RWPE1 (cell line): Measurements from ENCODE around the gene CLIC6.

Source experiments
- CTCF ChIA-PET: fragments of 350-600 bp; sonication (Branson Sonifier 250); formaldehyde crosslinking; extraction: SDS; loops from one replicate; lab custom pipeline; 2021; lab: Yijun Ruan, JAX
- POLR2A ChIA-PET: fragments of 400-600 bp; formaldehyde crosslinking; extraction: SDS; loops from one replicate; lab custom pipeline; 2020; ENCODE audit warnings: antibody characterized with exemption; ENCODE audit not compliant: low non-redundant PET; lab: Yijun Ruan, JAX
- DNase-seq: peaks from one replicate; pipeline ENCODE4 v3.0.0; 2012; ENCODE audit warnings: low spot score
- H3K27ac ChIP-seq: fragments of 450-650 bp; 2 replicates; pipeline ENCODE4 v1.5.1; 2017
- TF ChIP-seq, protein P1 (sequence below): fragments of 450-650 bp; conservative IDR thresholded peaks from 2 replicates; pipeline ENCODE4 v1.5.1; 2017; ENCODE audit warnings: low read depth, mild to moderate bottlenecking

The CLIC6 gene

GRCh38 chr21:34670220-34670961 is 1.6 kb downstream of the CLIC6 start:
- ChIA-PET POLR2A (no interaction called here), CTCF (interaction anchor here (0.7 to 1.1 kb wide), 2 partner anchors 22 to 74 kb away, joined by 3 to 6 read pairs; no protein-coding TSS in a partner anchor)
- TF ChIP-seq, protein P1, sequence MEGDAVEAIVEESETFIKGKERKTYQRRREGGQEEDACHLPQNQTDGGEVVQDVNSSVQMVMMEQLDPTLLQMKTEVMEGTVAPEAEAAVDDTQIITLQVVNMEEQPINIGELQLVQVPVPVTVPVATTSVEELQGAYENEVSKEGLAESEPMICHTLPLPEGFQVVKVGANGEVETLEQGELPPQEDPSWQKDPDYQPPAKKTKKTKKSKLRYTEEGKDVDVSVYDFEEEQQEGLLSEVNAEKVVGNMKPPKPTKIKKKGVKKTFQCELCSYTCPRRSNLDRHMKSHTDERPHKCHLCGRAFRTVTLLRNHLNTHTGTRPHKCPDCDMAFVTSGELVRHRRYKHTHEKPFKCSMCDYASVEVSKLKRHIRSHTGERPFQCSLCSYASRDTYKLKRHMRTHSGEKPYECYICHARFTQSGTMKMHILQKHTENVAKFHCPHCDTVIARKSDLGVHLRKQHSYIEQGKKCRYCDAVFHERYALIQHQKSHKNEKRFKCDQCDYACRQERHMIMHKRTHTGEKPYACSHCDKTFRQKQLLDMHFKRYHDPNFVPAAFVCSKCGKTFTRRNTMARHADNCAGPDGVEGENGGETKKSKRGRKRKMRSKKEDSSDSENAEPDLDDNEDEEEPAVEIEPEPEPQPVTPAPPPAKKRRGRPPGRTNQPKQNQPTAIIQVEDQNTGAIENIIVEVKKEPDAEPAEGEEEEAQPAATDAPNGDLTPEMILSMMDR = no peak
- DNase-seq = no peak
- H3K27ac ChIP-seq = no peak overlapping the region

DNA sequence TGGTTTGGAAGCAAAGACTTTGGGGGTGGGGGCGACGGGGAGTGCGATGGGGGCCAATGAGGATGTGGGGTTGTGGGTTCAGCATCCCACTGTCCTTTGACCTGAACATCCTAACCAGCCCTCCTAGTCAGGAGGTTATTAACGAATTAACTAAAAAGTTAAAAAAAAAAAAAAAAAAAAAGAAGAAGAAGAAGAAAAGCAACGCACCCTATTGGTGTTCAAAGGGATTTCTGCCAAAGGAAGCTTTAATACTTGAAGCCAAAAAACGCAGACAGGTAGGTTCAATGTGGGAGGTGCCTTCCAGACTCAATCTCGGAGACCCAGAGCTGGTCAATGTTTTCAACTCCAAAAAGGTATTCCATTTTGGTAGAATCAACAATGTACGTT is 2.2 kb downstream of the CLIC6 start:
- CTCF ChIA-PET = interaction anchor here (0.6 to 1.1 kb wide), 5 partner anchors 22 to 1269 kb away, joined by 3 to 7 read pairs (median 4); no protein-coding TSS in a partner anchor

GRCh38 chr21:34671462-34671861 is 2.7 kb downstream of the CLIC6 start:
- ChIA-PET CTCF (interaction anchor here (0.6 to 1.1 kb wide), 4 partner anchors 21 to 1268 kb away, joined by 3 to 7 read pairs (median 5); no protein-coding TSS in a partner anchor), POLR2A (no interaction called here)
- TF ChIP-seq, protein P1 = no peak
- H3K27ac ChIP-seq = no peak overlapping the region
- DNase-seq = no peak

More for the DNA sequence above, 2.2 kb downstream of the CLIC6 start:
- H3K27ac ChIP-seq = no peak overlapping the region
- DNase-seq = no peak
- POLR2A ChIA-PET = no interaction called here
- TF ChIP-seq, protein P1 = no peak

DNA sequence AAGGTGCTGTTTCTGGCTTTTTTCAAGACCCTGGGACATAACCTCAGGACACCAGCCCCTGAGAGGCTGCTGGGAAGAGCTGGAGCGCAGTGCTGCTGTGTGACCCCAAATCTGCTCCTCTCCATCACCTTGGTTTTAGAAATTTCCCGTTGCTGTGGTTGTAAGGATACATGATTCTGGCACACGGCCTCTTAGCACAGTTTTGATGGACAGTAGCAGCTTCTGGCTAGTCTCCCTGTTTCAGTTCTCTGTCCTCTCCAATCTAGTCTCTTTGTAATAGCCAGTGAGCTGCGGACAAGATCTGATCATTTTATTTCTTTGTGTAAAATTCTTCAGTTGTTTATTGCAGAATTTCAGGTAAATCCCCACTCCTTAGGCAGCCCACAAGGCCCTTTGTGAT is 3.1 kb downstream of the CLIC6 start:
- TF ChIP-seq, protein P1 = no peak
- ChIA-PET POLR2A (no interaction called here), CTCF (no interaction called here)
- DNase-seq = no peak
- H3K27ac ChIP-seq = no peak overlapping the region

- ChIA-PET CTCF (no interaction called here), POLR2A (no interaction called here)
- DNase-seq = no peak
- no peak overlapping the region for H3K27ac ChIP-seq
- TF ChIP-seq, protein P1 = no peak
These were observed 4.2 kb downstream of the CLIC6 start for GRCh38 chr21:34673006-34673405.

DNA sequence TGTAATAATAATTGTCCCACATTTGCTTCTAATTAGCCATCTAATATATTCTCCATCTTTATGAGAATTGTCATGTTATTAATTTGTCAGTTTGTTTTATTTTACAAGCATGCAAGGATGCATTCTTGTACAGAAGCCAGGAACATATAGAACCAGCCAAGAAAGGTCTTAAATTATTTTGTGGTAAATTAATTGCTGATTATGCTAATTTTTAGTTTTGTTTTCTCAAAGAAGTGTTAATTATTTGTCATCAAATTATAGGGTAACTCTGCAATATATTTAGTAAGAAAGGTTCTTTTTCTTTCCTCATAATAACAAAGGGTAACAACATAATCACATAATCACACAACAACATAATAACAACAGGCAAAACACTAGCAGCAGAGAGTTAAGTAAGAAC is 5.7 kb downstream of the CLIC6 start:
- DNase-seq = no peak
- H3K27ac ChIP-seq = no peak overlapping the region
- TF ChIP-seq, protein P1 = no peak
- ChIA-PET POLR2A (interaction anchor here (0.6 to 0.7 kb wide), 2 partner anchors 133 to 468 kb away, joined by 5 read pairs; no protein-coding TSS in a partner anchor), CTCF (no interaction called here)
